ENCODE data around the gene C1orf74. TPM values are rescaled to one million over a fixed set of nuclear protein-coding genes. Genes with fewer than 3 reads are reported as not detected.

Gene C1orf74
- total RNA-seq, 1 donor from 2014 or later, result 3.7 TPM

DNA sequence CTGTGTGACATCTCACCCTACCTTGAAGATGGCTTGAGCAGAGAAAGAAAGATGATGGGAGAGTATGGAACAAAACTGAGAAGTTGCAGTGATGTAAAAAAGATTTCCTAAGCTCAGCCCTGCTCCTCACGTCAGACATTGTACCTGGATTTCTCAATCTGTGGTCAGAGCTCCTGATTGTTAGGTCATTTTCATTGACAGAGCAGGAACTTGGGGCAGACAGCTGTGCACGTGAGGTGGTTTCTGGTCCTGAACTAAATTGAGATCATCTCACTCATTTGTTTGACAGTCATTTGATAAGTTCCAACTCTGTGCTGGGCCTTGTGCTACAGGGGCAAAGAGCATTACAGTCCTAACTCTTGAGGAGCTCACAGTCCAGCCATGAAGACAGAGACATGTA lies 18.3 kb downstream of the C1orf74 start:
- H3K27ac Mint-ChIP-seq, result peak overlapping the region; percentile 75
- no peaks in the 10 kb centered on the region for H3K27me3 Mint-ChIP-seq
- TF ChIP-seq, protein P1, sequence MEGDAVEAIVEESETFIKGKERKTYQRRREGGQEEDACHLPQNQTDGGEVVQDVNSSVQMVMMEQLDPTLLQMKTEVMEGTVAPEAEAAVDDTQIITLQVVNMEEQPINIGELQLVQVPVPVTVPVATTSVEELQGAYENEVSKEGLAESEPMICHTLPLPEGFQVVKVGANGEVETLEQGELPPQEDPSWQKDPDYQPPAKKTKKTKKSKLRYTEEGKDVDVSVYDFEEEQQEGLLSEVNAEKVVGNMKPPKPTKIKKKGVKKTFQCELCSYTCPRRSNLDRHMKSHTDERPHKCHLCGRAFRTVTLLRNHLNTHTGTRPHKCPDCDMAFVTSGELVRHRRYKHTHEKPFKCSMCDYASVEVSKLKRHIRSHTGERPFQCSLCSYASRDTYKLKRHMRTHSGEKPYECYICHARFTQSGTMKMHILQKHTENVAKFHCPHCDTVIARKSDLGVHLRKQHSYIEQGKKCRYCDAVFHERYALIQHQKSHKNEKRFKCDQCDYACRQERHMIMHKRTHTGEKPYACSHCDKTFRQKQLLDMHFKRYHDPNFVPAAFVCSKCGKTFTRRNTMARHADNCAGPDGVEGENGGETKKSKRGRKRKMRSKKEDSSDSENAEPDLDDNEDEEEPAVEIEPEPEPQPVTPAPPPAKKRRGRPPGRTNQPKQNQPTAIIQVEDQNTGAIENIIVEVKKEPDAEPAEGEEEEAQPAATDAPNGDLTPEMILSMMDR (IDR thresholded peaks at IDR 0.05), result no peak
- intact Hi-C loops (cut with micrococcal nuclease), result no loop called here
- DNase-seq (no peak), ATAC-seq (ENCODE audit: low read depth) (no peak)
- peaks cover 71% of the 10 kb centered on the region for H3K36me3 Mint-ChIP-seq (ENCODE audit: low read depth)
- peaks cover 45% of the 10 kb centered on the region for H3K4me1 Mint-ChIP-seq
- no peaks in the 10 kb centered on the region for H3K9me3 Mint-ChIP-seq
- H3K4me3 Mint-ChIP-seq, result peak overlapping the region; percentile 17
- ChIA-PET CTCF (interaction anchor here (0.6 to 5.4 kb wide), 2 partner anchors 13 to 93 kb away, joined by 3 to 88 read pairs; partner anchors contain the start of gene TRAF3IP3), POLR2A (interaction anchor here (0.8 to 5.0 kb wide), 5 partner anchors 8 to 18 kb away, joined by 3 to 175 read pairs (median 6); partner anchors contain the start of genes C1orf74 and TRAF3IP3)

DNA sequence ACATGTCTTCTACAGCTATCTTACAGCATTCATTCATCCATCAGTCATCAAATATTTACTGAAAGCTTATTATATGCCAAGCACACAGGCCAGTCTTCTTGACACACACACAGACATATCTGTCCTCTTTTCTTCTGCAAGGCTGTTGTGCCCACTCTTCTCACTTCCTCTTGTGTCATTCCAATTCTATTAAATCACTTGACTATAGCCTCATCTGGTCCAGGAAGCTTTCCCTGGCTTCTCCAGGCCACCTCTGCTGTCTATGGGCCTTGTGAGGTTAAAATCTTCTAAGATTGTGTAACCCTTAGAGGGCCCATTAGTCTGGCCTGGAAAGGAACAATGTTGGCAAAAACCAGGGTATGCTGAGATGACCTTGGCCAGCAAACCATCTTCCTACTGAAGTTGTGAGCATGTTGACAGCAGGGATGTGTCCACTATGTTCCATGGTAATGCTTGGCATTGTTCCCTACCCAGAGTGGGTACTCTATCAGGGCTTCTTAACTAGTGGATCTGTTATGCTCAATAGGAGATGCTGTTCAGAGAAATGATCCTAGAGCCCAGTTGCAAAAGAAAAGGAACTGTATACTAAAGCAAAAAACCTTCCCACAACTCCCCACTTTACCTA lies 23.2 kb downstream of the C1orf74 start:
- ChIA-PET CTCF (interaction anchor here (0.7 to 2.4 kb wide), 2 partner anchors 13 to 15 kb away, joined by 4 to 10 read pairs; no protein-coding TSS in a partner anchor), POLR2A (interaction anchor here (7.4 to 8.0 kb wide), 2 partner anchors 7 to 13 kb away, joined by 44 to 175 read pairs; no protein-coding TSS in a partner anchor)
- H3K4me3 Mint-ChIP-seq, result no peak overlapping the region
- intact Hi-C loops (cut with micrococcal nuclease), result no loop called here
- DNase-seq, result no peak
- no peak for ATAC-seq (ENCODE audit: low read depth)
- H3K27me3 Mint-ChIP-seq, result no peaks in the 10 kb centered on the region
- H3K9me3 Mint-ChIP-seq, result no peaks in the 10 kb centered on the region
- peaks cover 75% of the 10 kb centered on the region for H3K36me3 Mint-ChIP-seq (ENCODE audit: low read depth)
- TF ChIP-seq, protein P1 (IDR thresholded peaks at IDR 0.05), result no peak
- H3K27ac Mint-ChIP-seq, result peak overlapping the region; percentile 51
- peaks cover 84% of the 10 kb centered on the region for H3K4me1 Mint-ChIP-seq

DNA sequence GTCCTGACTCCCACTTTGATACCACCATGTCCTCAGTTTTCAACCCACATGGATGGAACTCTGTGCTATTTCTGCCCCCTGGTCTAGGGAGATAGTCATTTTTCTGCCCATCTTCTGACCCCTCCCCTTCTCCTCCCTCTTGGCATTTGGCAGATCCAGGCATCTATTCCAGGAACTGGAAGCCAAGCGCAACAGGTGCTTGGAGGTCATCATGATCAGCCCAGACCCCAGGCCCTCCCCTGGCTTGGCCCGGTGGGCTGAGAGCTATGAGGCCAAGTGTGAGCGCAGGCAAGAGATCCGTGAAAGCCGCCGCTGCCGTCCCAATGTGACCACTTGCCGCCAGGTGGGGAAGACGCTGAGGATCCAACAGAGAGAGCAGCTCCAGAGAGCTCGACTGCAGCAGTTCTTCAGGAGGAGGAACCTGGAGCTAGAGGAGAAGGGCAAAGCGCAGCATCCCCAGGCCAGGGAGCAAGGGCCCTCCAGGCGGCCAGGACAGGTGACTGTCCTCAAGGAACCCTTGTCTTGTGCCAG lies 24.5 kb downstream of the C1orf74 start:
- Mint-ChIP-seq H3K4me1 (peaks cover 89% of the 10 kb centered on the region), H3K36me3 (ENCODE audit: low read depth) (peaks cover 68% of the 10 kb centered on the region), H3K27ac (peak overlapping the region; percentile 62), H3K4me3 (no peak overlapping the region), H3K9me3 (no peaks in the 10 kb centered on the region), H3K27me3 (no peaks in the 10 kb centered on the region)
- ChIA-PET POLR2A (interaction anchor here (7.4 to 8.0 kb wide), 2 partner anchors 8 to 14 kb away, joined by 44 to 175 read pairs; no protein-coding TSS in a partner anchor), CTCF (interaction anchor here (0.7 to 2.4 kb wide), 2 partner anchors 12 to 16 kb away, joined by 4 to 10 read pairs; no protein-coding TSS in a partner anchor)
- ATAC-seq (ENCODE audit: low read depth) (no peak), DNase-seq (no peak)
- intact Hi-C loops (cut with micrococcal nuclease), result loop anchor here (5.0 kb wide), 1 partner anchor 1497 kb away; the partner anchor contains the start of gene RCOR3
- TF ChIP-seq, protein P1 (IDR thresholded peaks at IDR 0.05), result no peak

DNA sequence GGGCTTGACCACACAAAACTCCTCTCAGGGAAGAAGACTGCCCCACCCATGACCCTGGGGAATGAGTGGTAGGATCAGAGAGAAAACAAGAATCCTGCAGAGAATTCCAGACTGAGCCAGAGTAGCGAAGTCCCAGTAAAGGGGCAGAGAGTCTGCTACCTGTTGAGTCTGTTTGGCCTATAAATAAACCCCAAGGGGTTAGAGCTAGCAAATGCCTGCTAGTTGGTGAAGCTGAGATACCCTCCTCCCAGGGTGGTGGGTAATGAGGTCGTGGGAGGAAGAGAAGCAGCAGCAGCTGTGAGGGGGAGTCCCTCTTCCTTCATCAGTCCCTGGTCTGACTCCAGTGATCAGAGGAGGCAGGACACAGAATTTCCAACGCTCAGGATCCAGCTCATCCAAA lies 26.0 kb downstream of the C1orf74 start:
- Mint-ChIP-seq H3K27me3 (no peaks in the 10 kb centered on the region), H3K4me3 (peak overlapping the region; percentile 61), H3K9me3 (no peaks in the 10 kb centered on the region), H3K27ac (peak overlapping the region; percentile 99), H3K4me1 (peaks cover 89% of the 10 kb centered on the region), H3K36me3 (ENCODE audit: low read depth) (peaks cover 57% of the 10 kb centered on the region)
- DNase-seq (no peak), ATAC-seq (ENCODE audit: low read depth) (no peak)
- CTCF ChIA-PET, result interaction anchor here (11.3 kb wide), 1 partner anchor 9 kb away, joined by 88 read pairs; no protein-coding TSS in a partner anchor
- POLR2A ChIA-PET, result interaction anchor here (1.2 to 8.0 kb wide), 3 partner anchors 9 to 15 kb away, joined by 3 to 175 read pairs (median 44); no protein-coding TSS in a partner anchor
- intact Hi-C loops (cut with micrococcal nuclease), result loop anchor here (5.0 kb wide), 1 partner anchor 1499 kb away; the partner anchor contains the start of gene RCOR3
- TF ChIP-seq, protein P1 (IDR thresholded peaks at IDR 0.05), result no peak

Data from activated B cell treated with CpG ODN at 0.5 μM for 24 hours (primary cell).